HEK293 (cell line): ENCODE results near the gene PYHIN1.

Source experiments
- CTCF ChIA-PET: fragments of 350-600 bp; formaldehyde crosslinking; extraction: SDS; loops from one replicate; lab custom pipeline; 2021; ENCODE audit warnings: antibody characterized with exemption; lab: Yijun Ruan, JAX
- POLR2A ChIA-PET: fragments of 300-600 bp; formaldehyde crosslinking; extraction: SDS; loops from one replicate; lab custom pipeline; 2020; ENCODE audit warnings: antibody characterized with exemption, inconsistent platforms; lab: Yijun Ruan, JAX
- H3K27ac ChIP-seq: fragments of 200-500 bp; sonication (Bioruptor generic); 2 replicates; pipeline ENCODE4 v1.5.1; 2014; ENCODE audit warnings: low read depth, low read length, control low read depth, inconsistent platforms; ENCODE audit errors: extremely low read depth
- H3K36me3 ChIP-seq, 2 experiments: fragments of 200-500 bp in 1 of 2; sonication (Bioruptor generic) in 1 of 2; 1 replicate in 1 of 2; 2 replicates in 1 of 2; pipeline ENCODE4 v1.5.1; 2014 to 2017; ENCODE audit warnings: inconsistent platforms in 2 of 2, low read length in 2 of 2; ENCODE audit not compliant: control insufficient read depth in 2 of 2, insufficient read depth in 1 of 2
- H3K4me1 ChIP-seq: fragments of 200-500 bp; sonication (Bioruptor generic); 2 replicates; pipeline ENCODE4 v1.5.1; 2014; ENCODE audit warnings: mild to moderate bottlenecking, low read length, inconsistent platforms; ENCODE audit not compliant: control insufficient read depth, insufficient read depth
- H3K4me3 ChIP-seq: 2 replicates; pipeline ENCODE4 v1.5.1; 2011; ENCODE audit warnings: low read depth, mild to moderate bottlenecking, control low read depth, low read length, moderate library complexity
- H3K9me3 ChIP-seq: fragments of 200-500 bp; sonication (Bioruptor generic); 2 replicates; pipeline ENCODE4 v1.5.1; 2014; ENCODE audit warnings: low read depth, low read length, inconsistent platforms; ENCODE audit not compliant: control insufficient read depth, insufficient read depth
- BCL11A ChIP-seq: fragments of 450-650 bp; formaldehyde crosslinking; IDR thresholded peaks from 2 replicates; pipeline ENCODE4 v1.5.1; 2016; ENCODE audit warnings: low read depth, missing biosample characterization, missing genetic modification characterization
- MYNN ChIP-seq: fragments of 450-650 bp; formaldehyde crosslinking; IDR thresholded peaks from 2 replicates; pipeline ENCODE4 v1.5.1; 2016; ENCODE audit warnings: missing biosample characterization, missing genetic modification characterization, borderline replicate concordance
- OSR2 ChIP-seq: fragments of 450-650 bp; formaldehyde crosslinking; IDR thresholded peaks from 2 replicates; pipeline ENCODE4 v1.5.1; 2016; ENCODE audit warnings: missing biosample characterization, missing genetic modification characterization
- PRDM1 ChIP-seq: fragments of 450-650 bp; formaldehyde crosslinking; IDR thresholded peaks from 2 replicates; pipeline ENCODE4; 2016; ENCODE audit warnings: missing biosample characterization, missing genetic modification characterization
- SP2 ChIP-seq: fragments of 450-650 bp; formaldehyde crosslinking; IDR thresholded peaks from 2 replicates; pipeline ENCODE4 v1.5.1; 2016; ENCODE audit warnings: missing biosample characterization, missing genetic modification characterization
- WT1 ChIP-seq: fragments of 450-650 bp; formaldehyde crosslinking; IDR thresholded peaks from 2 replicates; pipeline ENCODE4 v1.5.1; 2016; ENCODE audit warnings: missing biosample characterization, missing genetic modification characterization
- YY1 ChIP-seq: fragments of 450-650 bp; formaldehyde crosslinking; IDR thresholded peaks from 2 replicates; pipeline ENCODE4 v1.5.1; 2018; ENCODE audit warnings: missing biosample characterization, missing genetic modification characterization
- ZBTB1 ChIP-seq: fragments of 450-650 bp; formaldehyde crosslinking; IDR thresholded peaks from 2 replicates; pipeline ENCODE4 v1.5.1; 2016; ENCODE audit warnings: missing biosample characterization, missing genetic modification characterization
- ZBTB17 ChIP-seq: fragments of 450-650 bp; formaldehyde crosslinking; IDR thresholded peaks from 2 replicates; pipeline ENCODE4 v1.5.1; 2016; ENCODE audit warnings: missing biosample characterization, missing genetic modification characterization
- ZBTB6 ChIP-seq: fragments of 450-650 bp; formaldehyde crosslinking; IDR thresholded peaks from 2 replicates; pipeline ENCODE4 v1.5.1; 2017; ENCODE audit warnings: missing biosample characterization, missing genetic modification characterization
- ZNF148 ChIP-seq: fragments of 450-650 bp; formaldehyde crosslinking; IDR thresholded peaks from 2 replicates; pipeline ENCODE4 v1.5.0; 2017; ENCODE audit warnings: missing biosample characterization, missing genetic modification characterization, borderline replicate concordance
- ZNF174 ChIP-seq: fragments of 450-650 bp; formaldehyde crosslinking; IDR thresholded peaks from 2 replicates; pipeline ENCODE4 v1.5.0; 2017; ENCODE audit warnings: missing biosample characterization, mild to moderate bottlenecking, missing genetic modification characterization
- ZNF175 ChIP-seq: fragments of 450-650 bp; formaldehyde crosslinking; IDR thresholded peaks from 2 replicates; pipeline ENCODE4 v1.5.1; 2016; ENCODE audit warnings: missing biosample characterization, missing genetic modification characterization
- ZNF18 ChIP-seq: fragments of 450-650 bp; formaldehyde crosslinking; IDR thresholded peaks from 2 replicates; pipeline ENCODE4 v1.5.1; 2016; ENCODE audit warnings: missing biosample characterization, missing genetic modification characterization
- ZNF2 ChIP-seq: fragments of 450-650 bp; formaldehyde crosslinking; IDR thresholded peaks from 2 replicates; pipeline ENCODE4 v1.5.1; 2016; ENCODE audit warnings: missing biosample characterization, missing genetic modification characterization
- ZNF266 ChIP-seq: fragments of 450-650 bp; formaldehyde crosslinking; IDR thresholded peaks from 2 replicates; pipeline ENCODE4 v1.5.1; 2016; ENCODE audit warnings: missing biosample characterization, missing genetic modification characterization, low read depth
- ZNF274 ChIP-seq, 2 experiments: fragments of 200-500 bp in 1 of 2; fragments of 450-650 bp in 1 of 2; sonication (Bioruptor generic) in 1 of 2; formaldehyde crosslinking in 1 of 2; IDR thresholded peaks; 2 replicates each; pipeline versions ENCODE4 v1.5.1 to v1.6.1; 2014 to 2016; ENCODE audit warnings: borderline replicate concordance in 1 of 2, inconsistent platforms in 1 of 2, low read length in 1 of 2, missing biosample characterization in 1 of 2, missing genetic modification characterization in 1 of 2
- ZNF433 ChIP-seq: fragments of 450-650 bp; formaldehyde crosslinking; IDR thresholded peaks from 2 replicates; pipeline ENCODE4 v1.5.1; 2016; ENCODE audit warnings: missing biosample characterization, missing genetic modification characterization, low read depth
- ZNF549 ChIP-seq: fragments of 450-650 bp; IDR thresholded peaks from 2 replicates; pipeline ENCODE4 v1.5.1; 2018; ENCODE audit warnings: missing biosample characterization, missing genetic modification characterization, mild to moderate bottlenecking, inconsistent platforms, moderate library complexity
- ZNF585B ChIP-seq: fragments of 450-650 bp; formaldehyde crosslinking; IDR thresholded peaks from 2 replicates; pipeline ENCODE4 v1.5.1; 2016; ENCODE audit warnings: missing biosample characterization, missing genetic modification characterization
- ZNF621 ChIP-seq: fragments of 450-650 bp; formaldehyde crosslinking; IDR thresholded peaks from 2 replicates; pipeline ENCODE4 v1.5.1; 2017; ENCODE audit warnings: missing biosample characterization, missing genetic modification characterization
- ZNF660 ChIP-seq: fragments of 450-650 bp; IDR thresholded peaks from 2 replicates; pipeline ENCODE4 v1.5.1; 2018; ENCODE audit warnings: missing biosample characterization, mild to moderate bottlenecking, missing genetic modification characterization
- ZNF670 ChIP-seq: fragments of 450-650 bp; formaldehyde crosslinking; IDR thresholded peaks from 2 replicates; pipeline ENCODE4 v1.5.1; 2016; ENCODE audit warnings: missing biosample characterization, missing genetic modification characterization, low read depth
- ZNF707 ChIP-seq: fragments of 450-650 bp; formaldehyde crosslinking; IDR thresholded peaks from 2 replicates; pipeline ENCODE4 v1.5.1; 2016; ENCODE audit warnings: missing biosample characterization, missing genetic modification characterization
- ZNF785 ChIP-seq: fragments of 450-650 bp; formaldehyde crosslinking; IDR thresholded peaks from 2 replicates; pipeline ENCODE4 v1.5.1; 2016; ENCODE audit warnings: missing biosample characterization, missing genetic modification characterization
- ZNF837 ChIP-seq: fragments of 450-650 bp; formaldehyde crosslinking; IDR thresholded peaks from 2 replicates; pipeline ENCODE4 v1.5.1; 2016; ENCODE audit warnings: missing biosample characterization, missing genetic modification characterization
- ZSCAN5A ChIP-seq: fragments of 450-650 bp; formaldehyde crosslinking; IDR thresholded peaks from 2 replicates; pipeline ENCODE4 v1.5.1; 2016; ENCODE audit warnings: missing biosample characterization, missing genetic modification characterization

The PYHIN1 gene

GRCh38 chr1:158916085-158916484 lies 15.3 kb upstream of the PYHIN1 start:
- no peak overlapping the region for H3K27ac ChIP-seq
- TF ChIP-seq ZNF785 (tag by site-specific recombination) (no peak), ZNF18 (tag by site-specific recombination) (no peak), ZNF174 (tag by site-specific recombination) (no peak), ZNF660 (tag by site-specific recombination) (no peak), ZNF266 (no peak)
- H3K9me3 ChIP-seq: no peaks in the 10 kb centered on the region
- ChIA-PET POLR2A (no interaction called here), CTCF (interaction anchor here (0.6 kb wide), 1 partner anchor 313 kb away, joined by 3 read pairs; no protein-coding TSS in a partner anchor)
- no peaks in the 10 kb centered on the region for H3K36me3 ChIP-seq
- H3K4me3 ChIP-seq: no peak overlapping the region
- no peaks in the 10 kb centered on the region for H3K4me1 ChIP-seq

GRCh38 chr1:158924677-158925076 lies 6.7 kb upstream of the PYHIN1 start:
- no peak overlapping the region for H3K27ac ChIP-seq
- H3K9me3 ChIP-seq: no peaks in the 10 kb centered on the region
- H3K36me3 ChIP-seq: no peaks in the 10 kb centered on the region
- no peak for TF ChIP-seq ZNF670
- TF ChIP-seq ZNF585B (tag by site-specific recombination): no peak
- no peak for TF ChIP-seq ZNF2 (tag by site-specific recombination)
- TF ChIP-seq ZSCAN5A (tag by site-specific recombination): no peak
- TF ChIP-seq WT1: no peak
- no peak for TF ChIP-seq ZNF433
- TF ChIP-seq BCL11A (tag by site-specific recombination): no peak
- no peak for TF ChIP-seq ZNF621 (tag by site-specific recombination)
- no peak for TF ChIP-seq ZBTB6 (tag by site-specific recombination)
- no peak for TF ChIP-seq OSR2 (tag by site-specific recombination)
- TF ChIP-seq PRDM1 (tag by site-specific recombination): no peak
- no peak for TF ChIP-seq YY1 (tag by site-specific recombination)
- H3K4me3 ChIP-seq: no peak overlapping the region
- H3K4me1 ChIP-seq: no peaks in the 10 kb centered on the region
- ChIA-PET CTCF (no interaction called here), POLR2A (no interaction called here)

GRCh38 chr1:158930504-158930903 lies 848 bp upstream of the PYHIN1 start:
- H3K4me3 ChIP-seq: no peak overlapping the region
- CTCF ChIA-PET: no interaction called here
- POLR2A ChIA-PET: no interaction called here
- no peak for TF ChIP-seq ZNF837 (tag by site-specific recombination)
- no peak for TF ChIP-seq ZBTB17 (tag by site-specific recombination)
- no peak for TF ChIP-seq ZBTB1 (tag by site-specific recombination)
- TF ChIP-seq ZNF707 (tag by site-specific recombination): no peak
- TF ChIP-seq ZNF148 (tag by site-specific recombination): no peak
- no peak for TF ChIP-seq ZNF175 (tag by site-specific recombination)
- TF ChIP-seq SP2 (tag by site-specific recombination): no peak
- TF ChIP-seq ZNF549 (tag by site-specific recombination): no peak
- no peak for TF ChIP-seq MYNN (tag by site-specific recombination)
- no peak for TF ChIP-seq ZNF274 (IDR thresholded peaks at IDR 0.05; ENCODE audit: low read length)
- TF ChIP-seq ZNF274 (tag by site-specific recombination; IDR thresholded peaks at IDR 0.05; ENCODE audit: borderline replicate concordance): no peak

More at GRCh38 chr1:158930504-158930903, 848 bp upstream of the PYHIN1 start:
- Histone ChIP-seq H3K4me1 (no peaks in the 10 kb centered on the region), H3K36me3 (no peaks in the 10 kb centered on the region), H3K9me3 (no peaks in the 10 kb centered on the region), H3K27ac (no peak overlapping the region)
